DMS79 (cell line): Measurements from ENCODE around the gene CACNA1G.

ENCODE experiments used
- DNase-seq: peaks from one replicate; lab custom pipeline; 2025; lab: John Stamatoyannopoulos, UW

Gene CACNA1G

DNA sequence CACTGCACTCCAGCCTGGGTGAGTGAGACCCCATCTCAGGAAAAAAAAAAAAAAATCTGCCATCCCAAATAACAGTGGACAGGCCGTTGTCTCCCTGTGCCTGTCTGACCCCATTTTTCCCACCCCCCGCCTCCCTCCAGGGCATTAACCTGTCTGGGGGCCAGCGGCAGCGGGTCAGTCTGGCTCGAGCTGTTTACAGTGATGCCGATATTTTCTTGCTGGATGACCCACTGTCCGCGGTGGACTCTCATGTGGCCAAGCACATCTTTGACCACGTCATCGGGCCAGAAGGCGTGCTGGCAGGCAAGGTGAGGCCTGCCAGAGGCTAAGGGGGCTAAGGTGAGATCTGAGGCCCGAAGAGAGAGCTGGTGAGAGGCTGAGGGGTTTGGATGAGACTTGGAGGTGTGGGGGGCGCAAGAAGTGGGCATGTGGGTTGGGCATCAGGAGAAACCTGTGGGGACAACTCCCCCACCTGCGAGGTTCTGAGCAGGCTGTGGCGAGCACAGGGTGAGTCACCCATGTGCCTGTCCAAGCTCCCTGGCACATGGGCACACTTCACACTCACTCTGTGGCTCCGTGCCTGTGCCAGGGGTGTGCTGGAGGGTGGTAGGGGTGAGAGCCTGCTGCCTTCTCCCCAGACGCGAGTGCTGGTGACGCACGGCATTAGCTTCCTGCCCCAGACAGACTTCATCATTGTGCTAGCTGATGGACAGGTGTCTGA is 112.5 kb downstream of the CACNA1G start:
- DNase-seq: no peak

- DNase-seq: no peak
Observed at GRCh38 chr17:50675190-50675589, 114.7 kb downstream of the CACNA1G start.

- DNase-seq: no peak
Observed at GRCh38 chr17:50675627-50676026, 115.1 kb downstream of the CACNA1G start.

- DNase-seq: no peak
Observed at GRCh38 chr17:50676065-50676975, 115.8 kb downstream of the CACNA1G start.
